Tongue (tissue), 2 donors: ENCODE measurements around the gene THSD7A. TPM values are rescaled to one million over a fixed set of nuclear protein-coding genes. Genes with fewer than 3 reads are reported as not detected.
A peak's percentile ranks its signal among the peaks of the same experiment; 100 is the strongest.

Experiments used
- DNase-seq: peaks from one replicate; pipeline ENCODE4 v3.0.0-alpha.2; 2015
- total RNA-seq: library from RNA; depleted of rRNA; stranded (reverse); fragments of >200 nt; gene quantifications from one replicate; pipeline ENCODE4 v1.2.3, GENCODE V29; 2014

Gene THSD7A
- 10.6 TPM for total RNA-seq

DNA sequence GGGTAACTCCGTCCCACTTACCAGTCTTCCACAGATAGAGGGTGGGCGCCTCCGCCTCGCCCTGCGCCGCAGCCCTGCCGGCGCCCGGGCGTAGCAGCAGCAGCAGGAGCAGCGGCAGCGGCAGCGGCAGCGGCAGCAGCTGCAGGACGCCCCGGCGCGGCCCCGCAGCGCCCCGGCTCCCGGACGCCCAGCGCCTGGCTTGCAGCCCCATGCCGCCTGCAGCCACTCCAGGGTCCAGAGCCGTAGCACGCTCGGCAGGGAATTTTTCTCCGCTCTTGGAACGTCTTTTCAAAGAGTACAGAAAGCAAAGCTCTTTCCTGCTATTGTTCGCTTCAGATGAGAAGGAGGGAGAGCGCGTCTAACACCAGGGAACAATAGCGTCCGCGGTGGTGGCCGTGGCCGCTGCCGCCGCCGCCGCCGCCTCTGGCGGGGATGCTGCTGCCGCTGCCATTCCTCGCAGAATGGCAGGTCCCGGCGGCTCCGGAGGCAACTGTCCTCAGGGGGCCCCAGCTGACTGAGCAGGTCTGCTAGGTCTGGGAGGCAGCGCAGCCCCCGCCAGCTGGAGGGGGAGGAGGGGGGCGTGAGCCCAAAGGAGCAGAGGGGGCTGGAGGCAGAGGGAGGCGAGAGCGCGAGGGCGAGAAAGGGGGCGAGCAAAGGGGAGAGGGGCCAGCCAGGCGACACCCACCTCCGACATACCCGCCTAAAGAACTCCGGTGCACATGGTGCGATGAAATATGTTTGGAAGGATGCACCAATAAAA, at the start of gene THSD7A:
THSD7A (minus strand) TSS at position 463 of the 760 bp plus-strand sequence; CDS start at position 211, 252 bp downstream.
- peak; percentile 79 for DNase-seq

GRCh38 chr7:11881680-11882079, 49.7 kb upstream of the THSD7A start:
- DNase-seq, result no peak

- DNase-seq, result no peak
Observed at GRCh38 chr7:11875635-11876034, 43.6 kb upstream of the THSD7A start.

GRCh38 chr7:11865671-11866070, 33.7 kb upstream of the THSD7A start:
- DNase-seq, result no peak

DNA sequence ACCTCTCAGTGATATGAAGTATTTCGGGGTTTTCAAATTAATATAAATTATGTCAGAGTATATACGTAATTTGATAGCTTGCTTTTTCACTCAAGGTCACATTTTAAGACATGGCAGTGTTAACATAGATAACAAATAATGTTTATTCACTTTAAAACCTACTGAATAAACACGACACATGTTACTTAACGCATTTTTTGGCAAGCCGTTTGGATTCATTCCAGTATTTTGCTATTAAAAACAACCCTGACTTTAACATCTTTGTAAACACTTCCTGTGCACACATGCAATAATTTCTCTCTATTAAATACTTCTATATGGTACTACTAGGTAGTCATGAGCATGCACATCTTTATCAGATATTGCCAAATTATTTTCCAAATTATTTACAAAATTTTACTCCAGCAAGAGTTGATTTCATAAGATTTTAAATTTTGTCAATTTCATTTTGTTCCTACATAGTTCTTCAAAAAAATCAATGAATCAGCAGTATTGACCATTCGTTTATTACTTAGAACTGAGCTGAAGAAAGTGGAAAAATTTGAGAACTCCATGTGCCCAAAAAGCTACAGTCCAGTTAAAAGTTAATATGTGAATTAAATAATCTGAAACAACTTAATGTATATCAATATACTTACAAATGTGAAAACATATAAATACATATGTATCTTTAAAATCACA, 26.8 kb upstream of the THSD7A start:
- DNase-seq, result no peak

- no peak for DNase-seq
Observed at GRCh38 chr7:11858026-11858425, 26.0 kb upstream of the THSD7A start.

DNA sequence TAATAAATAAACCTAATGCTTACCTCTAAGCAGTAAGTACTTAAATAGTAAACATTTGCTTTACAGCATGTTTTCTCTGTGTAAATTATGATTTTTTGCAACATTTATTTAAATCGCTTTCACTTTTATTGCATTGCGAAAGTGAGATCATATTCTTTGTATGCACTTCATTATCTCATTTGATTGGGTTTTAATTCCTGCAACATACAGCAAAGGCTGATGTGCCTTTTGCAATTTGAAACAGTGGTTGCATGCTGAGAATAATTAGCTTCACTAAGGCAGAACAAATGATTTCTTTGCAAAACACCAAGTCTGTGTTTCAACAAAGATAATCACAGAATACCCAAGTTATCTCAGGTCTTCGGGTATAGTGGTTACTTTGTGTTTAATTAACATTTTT, 16.3 kb upstream of the THSD7A start:
- DNase-seq, result no peak

DNA sequence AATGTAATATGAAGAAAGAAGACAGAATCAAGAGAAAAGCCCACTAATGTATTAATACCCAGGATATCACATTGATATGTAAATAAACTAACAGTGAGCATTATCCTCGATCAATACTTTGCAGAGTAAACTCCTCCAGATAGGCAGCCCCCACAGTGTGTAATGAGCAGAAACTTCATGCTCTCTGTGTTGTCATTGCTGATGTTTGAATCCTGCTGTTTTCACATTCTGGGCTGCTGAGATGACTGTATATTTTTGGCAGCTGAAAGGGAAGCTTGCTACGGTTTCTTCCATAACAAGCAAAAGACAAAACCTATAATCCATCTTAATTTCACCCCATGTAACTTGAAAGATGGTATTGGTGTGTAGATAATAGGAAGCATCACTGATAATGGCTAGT, 15.3 kb upstream of the THSD7A start:
- peak; percentile 47 for DNase-seq

- peak; percentile 59 for DNase-seq
Observed at GRCh38 chr7:11846361-11846955, 14.5 kb upstream of the THSD7A start.

DNA sequence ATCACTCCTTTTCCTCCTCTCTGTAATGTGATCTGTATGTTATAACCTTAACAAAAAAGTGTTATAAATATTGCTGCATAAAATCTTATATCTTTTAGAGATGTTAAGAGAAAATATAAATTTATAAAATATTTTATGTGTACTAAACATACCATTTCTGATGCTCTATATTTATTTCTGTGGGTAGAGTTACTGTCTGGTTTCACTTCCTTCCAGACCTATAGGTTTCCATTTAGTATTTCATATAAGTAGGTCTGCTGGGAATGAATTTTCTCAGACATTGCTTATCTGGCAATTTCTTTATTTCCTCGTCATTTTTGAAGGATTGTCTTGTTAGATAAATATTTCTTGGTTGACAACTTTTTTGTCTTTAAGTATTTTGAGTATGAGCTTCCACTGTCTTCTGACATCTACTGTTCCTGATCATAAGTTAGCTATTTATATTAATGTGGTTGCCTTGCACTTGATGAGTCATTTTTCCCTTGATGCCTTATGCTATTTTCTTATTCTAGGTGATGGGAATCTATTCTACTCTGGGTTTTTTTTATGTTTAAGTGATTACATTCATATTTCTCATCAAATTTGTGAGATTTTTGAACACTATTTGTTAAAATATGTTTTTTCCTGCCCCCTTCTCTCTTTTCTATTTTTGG, 11.2 kb upstream of the THSD7A start:
- no peak for DNase-seq

GRCh38 chr7:11841657-11842056, 9.7 kb upstream of the THSD7A start:
- DNase-seq, result no peak

GRCh38 chr7:11835260-11835659, 3.3 kb upstream of the THSD7A start:
- DNase-seq, result no peak

GRCh38 chr7:11833431-11833830, 1.4 kb upstream of the THSD7A start:
- peak; percentile 36 for DNase-seq

- DNase-seq, result peak; percentile 65
Observed at GRCh38 chr7:11831156-11831735, 752 bp downstream of the THSD7A start.

- peak; percentile 37 for DNase-seq
Observed at GRCh38 chr7:11830582-11831155, 1.3 kb downstream of the THSD7A start.

DNA sequence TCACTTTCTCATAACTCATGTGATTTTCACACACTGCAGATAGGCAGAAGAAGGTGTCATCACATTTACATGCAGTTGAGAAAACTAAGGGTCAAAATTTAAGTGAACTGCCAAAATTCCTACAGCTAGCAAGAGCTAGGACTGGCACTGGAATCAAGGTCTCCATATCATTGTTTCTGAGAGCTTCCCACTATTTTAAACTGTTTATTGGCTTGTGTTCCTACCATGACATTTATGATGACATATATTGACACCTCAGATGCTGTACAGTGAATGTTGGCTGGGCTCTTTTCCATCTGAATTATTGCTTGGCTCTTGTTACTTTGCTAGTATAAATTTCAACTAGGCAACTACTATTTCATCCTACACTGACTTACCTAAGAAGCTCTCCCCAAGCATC, 2.0 kb downstream of the THSD7A start:
- DNase-seq, result no peak

GRCh38 chr7:11819947-11820346, 12.1 kb downstream of the THSD7A start:
- DNase-seq, result no peak

DNA sequence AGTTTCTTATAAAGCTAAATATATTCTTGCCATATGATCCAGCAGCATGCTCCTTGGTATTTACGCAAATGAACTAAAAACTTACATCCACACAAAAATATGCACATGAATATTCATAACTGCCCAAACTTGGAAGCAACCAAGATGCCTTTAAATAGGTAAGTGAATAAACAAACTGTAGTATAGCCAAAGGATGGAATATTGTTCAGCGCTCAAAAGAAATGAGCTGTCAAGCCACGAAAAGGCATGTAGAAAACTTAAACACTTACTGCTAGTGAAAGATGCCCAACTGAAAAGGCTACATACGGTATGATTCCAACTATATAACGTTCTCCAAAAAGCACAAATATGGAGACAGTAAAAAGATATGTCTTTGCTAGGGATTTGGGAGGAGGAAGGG, 12.7 kb downstream of the THSD7A start:
- DNase-seq, result no peak

GRCh38 chr7:11818281-11818680, 13.7 kb downstream of the THSD7A start:
- DNase-seq, result no peak

- DNase-seq, result no peak
Observed at GRCh38 chr7:11817111-11817740, 14.8 kb downstream of the THSD7A start.

- no peak for DNase-seq
Observed at GRCh38 chr7:11811709-11812108, 20.3 kb downstream of the THSD7A start.
